ENCODE results near the gene CX3CL1.

- TF ChIP-seq, protein P1, sequence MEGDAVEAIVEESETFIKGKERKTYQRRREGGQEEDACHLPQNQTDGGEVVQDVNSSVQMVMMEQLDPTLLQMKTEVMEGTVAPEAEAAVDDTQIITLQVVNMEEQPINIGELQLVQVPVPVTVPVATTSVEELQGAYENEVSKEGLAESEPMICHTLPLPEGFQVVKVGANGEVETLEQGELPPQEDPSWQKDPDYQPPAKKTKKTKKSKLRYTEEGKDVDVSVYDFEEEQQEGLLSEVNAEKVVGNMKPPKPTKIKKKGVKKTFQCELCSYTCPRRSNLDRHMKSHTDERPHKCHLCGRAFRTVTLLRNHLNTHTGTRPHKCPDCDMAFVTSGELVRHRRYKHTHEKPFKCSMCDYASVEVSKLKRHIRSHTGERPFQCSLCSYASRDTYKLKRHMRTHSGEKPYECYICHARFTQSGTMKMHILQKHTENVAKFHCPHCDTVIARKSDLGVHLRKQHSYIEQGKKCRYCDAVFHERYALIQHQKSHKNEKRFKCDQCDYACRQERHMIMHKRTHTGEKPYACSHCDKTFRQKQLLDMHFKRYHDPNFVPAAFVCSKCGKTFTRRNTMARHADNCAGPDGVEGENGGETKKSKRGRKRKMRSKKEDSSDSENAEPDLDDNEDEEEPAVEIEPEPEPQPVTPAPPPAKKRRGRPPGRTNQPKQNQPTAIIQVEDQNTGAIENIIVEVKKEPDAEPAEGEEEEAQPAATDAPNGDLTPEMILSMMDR (IDR thresholded peaks at IDR 0.05) = no peak
- TF ChIP-seq POLR2AphosphoS5 (IDR thresholded peaks at IDR 0.05) (no peak), POLR2A (IDR thresholded peaks at IDR 0.05) (no peak)
These were observed 15.5 kb downstream of the CX3CL1 start for GRCh38 chr16:57387598-57388354.
